GM18505 (cell line): Measurements from ENCODE around the gene ZNF385A.

Experiments
- ATAC-seq: cut with Tn5 transposase; IDR thresholded peaks from one replicate; pipeline ENCODE4 v1.9.1; 2021; ENCODE audit not compliant: unreplicated experiment
- POLR2A ChIP-seq: IDR thresholded peaks from 4 replicates; pipeline ENCODE4 v1.6.1; 2011; ENCODE audit warnings: borderline replicate concordance; ENCODE audit not compliant: insufficient read depth, insufficient read length; ENCODE audit errors: extremely low read depth

Gene ZNF385A

DNA sequence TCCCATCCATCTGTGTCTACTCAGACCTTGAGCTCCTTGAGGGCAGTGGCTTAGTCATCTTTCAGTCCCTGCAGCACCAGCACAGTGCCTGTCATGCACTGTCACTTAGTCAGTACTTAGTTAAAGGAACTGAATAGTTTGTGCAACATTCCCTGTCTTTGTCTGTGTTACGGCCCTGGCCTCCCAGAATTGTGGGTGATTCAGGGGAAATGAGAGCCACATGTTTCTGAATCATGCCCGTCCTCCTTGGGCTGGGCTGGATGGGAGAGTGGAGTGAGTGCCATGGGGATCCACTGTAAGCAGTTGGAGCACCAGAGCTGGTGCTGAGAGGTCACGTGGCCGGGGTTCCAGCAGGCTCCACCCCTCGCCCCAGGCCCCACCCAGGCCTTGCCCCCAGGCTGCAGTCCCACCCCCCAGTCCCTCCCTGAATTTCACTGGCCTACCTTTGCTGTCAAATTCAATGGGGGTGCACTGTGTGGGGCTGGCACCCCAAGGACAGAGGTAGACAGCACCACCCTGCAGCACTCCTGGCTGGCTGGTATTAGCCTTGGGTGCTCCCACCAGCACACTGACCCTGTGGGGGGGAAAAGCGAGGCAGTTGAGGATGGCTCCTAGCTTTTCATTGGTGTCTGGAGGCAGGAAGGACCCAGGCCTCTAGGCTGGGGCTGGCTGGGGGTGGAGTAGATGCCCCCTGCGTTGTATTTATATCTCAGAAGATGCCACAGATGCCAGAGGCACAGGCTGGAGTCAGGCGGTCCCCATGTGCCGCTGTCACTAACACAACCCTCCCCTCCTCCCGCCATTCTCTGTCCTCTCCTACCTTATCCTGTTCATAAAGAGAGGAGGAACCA lies 27.1 kb upstream of the ZNF385A start:
- no peak for ATAC-seq

DNA sequence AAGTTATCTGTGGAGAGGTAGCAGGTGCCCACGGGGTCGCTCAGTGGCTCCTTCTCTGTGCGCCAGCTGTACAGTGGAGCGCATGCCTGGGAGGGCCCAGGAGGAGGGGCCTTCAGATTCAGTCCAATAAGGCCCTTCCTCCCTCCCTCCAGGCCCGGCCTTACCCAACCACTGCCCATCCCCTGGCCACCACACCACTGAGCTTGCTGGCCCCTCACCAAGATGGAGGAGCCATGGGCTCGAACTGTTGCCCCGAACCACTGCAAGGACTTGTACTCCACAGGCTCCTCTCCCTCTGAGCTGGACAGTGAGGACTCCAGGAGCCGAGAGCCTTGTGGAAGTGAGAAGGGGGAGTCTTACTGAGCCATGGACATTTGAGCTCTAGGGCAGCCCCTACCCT lies 24.7 kb upstream of the ZNF385A start:
- TF ChIP-seq POLR2A, result no peak
- ATAC-seq, result no peak

More for the DNA sequence above, 27.1 kb upstream of the ZNF385A start:
- no peak for TF ChIP-seq POLR2A

DNA sequence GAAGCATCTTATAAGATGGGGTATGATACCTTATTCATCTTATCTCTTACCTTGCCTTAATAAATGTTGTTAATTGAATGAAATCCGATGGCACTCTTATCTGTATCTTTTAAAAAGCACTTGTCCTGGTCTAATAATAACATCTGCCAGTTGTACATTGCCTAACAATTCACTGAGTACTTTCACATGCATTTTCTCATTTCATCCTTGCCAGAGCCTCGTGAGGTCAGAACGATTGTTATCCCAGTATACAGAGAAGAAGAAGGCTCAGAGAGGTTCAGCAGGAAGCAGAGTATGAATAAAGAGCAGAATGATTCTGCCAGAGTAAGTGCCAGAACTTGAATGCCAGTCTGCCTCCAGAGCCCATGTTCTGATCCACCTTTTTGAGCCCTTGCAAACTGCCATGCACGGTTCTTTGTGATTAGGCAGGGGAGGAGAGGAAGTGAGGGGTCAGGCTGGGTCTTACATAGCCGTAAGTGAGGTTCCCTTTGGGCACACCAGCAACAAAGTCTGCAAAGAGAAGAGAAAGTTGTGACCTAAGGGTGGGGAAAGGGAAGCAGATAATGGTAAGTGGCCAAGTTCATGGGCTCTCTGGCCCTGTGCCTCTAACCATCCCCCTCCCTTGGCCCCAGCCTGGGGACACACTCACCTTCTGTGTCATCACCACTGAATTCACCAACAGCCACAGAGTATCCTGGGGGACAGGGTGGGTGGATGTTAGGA lies 22.8 kb upstream of the ZNF385A start:
- TF ChIP-seq POLR2A, result no peak
- no peak for ATAC-seq

DNA sequence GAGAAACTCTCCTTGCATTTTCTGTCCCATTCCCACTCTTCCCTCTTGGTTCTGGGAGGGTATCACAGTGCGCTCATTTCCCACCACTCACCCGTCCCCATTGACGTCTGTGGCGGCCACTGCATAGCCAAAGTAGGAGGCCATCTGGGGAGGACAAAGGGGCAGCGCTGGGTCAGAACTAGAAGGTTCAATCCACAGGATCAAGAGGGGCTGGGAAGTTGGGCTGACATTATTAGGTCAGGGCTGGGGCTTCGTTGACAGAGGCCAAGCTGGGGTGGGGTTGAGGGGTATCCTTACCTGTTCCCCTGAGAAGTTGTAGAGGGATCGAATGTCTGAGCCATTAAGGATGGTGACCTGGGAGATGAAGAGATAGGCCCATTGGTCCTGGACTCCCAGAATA lies 21.0 kb upstream of the ZNF385A start:
- ATAC-seq, result no peak
- TF ChIP-seq POLR2A, result no peak

DNA sequence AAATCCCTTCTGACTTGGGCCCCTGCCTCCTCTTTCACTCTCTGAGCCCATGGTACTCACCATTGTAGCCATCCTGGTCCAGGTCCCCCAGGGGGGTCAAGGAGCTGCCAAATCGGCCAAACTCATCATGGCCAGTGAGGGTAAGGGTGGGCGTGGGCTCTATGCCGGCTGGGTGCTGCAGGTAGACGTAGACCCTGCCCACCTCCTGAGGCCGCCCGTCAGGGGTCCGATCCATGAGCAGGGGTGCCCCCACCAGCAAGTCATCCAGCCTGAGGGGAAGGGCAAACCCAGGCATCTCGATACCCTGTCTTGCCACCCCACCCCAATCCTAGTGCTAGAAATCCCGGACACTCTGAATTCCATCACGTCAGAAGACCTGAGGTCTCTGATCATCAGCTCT lies 20.6 kb upstream of the ZNF385A start:
- no peak for ATAC-seq
- TF ChIP-seq POLR2A, result no peak

DNA sequence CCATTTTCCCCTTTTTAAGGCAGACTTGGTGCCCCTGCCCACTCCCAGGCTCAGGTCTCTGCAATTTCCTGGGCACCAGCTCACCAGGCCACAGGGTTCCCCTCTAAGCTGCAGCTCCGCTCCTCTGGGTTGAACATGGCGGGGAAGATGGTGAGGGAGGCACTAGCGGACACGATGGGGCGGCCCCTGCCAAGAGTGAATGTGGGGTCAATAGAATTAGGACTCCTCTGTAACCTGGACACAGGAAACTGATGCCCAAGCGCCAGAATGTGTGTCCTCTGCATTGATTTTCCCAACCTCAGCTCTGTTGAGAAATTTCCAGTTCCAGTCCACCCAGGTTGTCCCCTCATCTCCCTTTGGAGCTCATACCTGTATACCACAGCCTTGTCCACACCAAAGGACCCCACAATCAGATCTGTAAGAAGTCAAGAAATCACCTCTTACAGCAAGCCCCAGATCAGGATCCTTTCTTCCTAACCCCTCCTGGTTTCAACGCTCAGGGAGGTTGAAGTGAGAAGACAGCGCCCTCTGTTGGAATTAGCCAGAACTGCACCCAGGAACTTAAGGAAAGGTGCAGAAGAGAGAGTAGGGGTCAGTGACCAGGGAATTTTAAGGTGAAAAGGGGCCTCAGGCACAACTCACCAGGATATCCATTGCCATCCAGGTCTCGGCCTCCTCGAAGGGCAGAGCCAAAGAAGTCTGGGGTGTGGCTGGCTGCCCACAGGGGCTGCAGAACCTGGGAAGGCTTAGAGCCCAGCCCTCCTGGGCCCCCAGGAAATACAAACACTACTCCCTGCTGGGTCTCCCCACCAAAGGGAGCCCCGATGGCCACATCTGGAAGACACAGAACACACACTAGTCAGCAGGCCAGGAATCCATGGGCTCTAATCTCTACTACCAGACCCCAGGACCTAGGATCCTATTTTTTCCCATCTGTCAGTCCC lies 19.8 kb upstream of the ZNF385A start:
- no peak for ATAC-seq
- no peak for TF ChIP-seq POLR2A

DNA sequence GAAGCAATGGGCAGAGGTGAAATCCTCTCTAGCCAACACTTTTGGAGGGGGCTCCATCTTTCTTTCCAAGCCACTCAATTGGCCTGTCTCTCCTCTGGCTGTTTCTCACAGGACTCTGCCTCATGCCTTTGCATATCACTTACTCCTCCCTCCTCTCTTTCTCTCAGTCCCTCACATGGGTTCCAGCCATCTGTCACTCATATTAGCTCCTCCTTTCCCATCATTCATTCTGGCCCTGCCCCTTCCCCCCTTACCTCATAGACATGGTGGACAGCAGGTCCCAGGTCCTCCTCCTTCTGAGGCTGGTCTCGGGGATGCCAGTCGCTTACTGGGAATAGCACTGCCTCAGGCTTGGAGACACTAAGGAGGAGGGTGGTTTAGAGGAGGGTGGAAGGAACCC lies 16.6 kb upstream of the ZNF385A start:
- ATAC-seq, result no peak
- no peak for TF ChIP-seq POLR2A

DNA sequence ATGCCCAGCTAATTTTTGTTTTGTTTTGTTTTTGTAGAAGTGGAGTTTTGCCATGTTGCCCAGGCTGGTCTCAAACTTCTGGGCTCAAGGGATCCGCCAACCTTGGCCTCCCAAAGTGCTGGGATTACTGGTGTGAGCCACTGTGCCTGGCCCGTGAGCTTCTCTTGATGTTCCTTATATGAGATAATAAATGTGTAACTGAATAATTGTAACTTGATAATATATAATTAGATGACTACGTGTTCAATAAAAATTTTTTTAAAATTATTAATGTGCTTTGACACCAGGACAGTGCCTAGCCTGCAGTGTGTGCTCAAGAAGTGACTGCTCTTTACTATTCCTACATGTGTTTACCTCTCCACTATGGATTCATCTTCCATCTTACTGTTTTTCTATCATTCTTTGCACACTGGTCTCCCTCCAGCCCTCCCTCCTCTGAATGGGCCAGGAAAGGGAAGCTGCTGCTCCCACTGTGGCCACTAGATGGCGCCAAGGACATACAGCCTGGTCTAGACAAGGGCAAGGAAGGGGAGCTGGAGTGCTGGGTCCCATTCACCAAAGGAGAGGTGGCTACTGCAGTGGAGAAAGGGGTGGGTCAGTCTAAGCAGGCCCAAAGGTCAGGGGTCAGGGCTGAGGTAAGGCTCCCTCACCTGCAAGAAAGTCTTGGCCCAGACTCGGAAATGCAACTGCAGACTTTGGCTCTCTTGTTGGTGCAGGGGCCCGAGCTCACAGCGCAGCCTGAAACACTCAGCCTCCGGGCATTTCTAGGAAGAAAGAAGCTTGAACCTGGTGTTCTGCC lies 14.7 kb upstream of the ZNF385A start:
- ATAC-seq, result no peak

DNA sequence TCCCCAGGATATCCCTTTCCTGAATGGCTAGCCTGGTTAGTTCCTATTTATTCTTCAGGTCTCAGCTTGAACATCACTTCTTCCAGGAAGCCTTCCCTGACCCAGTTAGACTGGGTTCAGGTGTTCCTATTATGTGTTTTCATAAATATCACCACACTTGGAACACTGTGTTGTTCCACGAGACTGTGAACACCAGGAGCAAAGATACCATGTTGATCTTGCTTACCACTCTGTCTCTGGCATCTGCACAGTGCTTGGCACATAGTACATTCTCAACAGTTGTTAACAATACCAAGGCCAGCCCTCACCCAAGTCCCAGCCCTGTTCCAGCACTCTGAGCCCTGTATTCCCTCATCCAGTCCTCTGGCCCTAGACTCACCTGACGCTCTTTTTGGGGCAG lies 13.7 kb upstream of the ZNF385A start:
- no peak for ATAC-seq
- no peak for TF ChIP-seq POLR2A

More for the DNA sequence above, 14.7 kb upstream of the ZNF385A start:
- no peak for TF ChIP-seq POLR2A

DNA sequence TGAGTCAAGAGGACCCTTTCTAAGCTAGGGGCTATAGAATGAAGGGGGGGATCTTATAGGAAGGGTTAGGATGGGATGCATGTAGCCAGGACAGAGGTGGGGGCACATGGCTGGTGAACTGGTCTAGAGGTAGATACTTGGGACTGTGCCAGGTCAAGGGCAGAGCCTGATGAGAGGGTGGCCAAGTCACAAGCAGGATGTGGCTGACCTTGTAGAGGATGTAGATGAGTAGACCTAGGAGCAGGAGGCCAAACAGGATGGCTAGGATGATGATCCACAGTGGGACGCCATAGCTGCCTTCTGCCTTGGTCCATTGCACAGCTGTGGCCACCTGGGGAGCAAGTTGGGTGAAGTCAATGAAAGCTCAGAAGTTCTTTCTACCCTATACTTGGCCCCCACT lies 12.6 kb upstream of the ZNF385A start:
- TF ChIP-seq POLR2A, result no peak
- no peak for ATAC-seq

DNA sequence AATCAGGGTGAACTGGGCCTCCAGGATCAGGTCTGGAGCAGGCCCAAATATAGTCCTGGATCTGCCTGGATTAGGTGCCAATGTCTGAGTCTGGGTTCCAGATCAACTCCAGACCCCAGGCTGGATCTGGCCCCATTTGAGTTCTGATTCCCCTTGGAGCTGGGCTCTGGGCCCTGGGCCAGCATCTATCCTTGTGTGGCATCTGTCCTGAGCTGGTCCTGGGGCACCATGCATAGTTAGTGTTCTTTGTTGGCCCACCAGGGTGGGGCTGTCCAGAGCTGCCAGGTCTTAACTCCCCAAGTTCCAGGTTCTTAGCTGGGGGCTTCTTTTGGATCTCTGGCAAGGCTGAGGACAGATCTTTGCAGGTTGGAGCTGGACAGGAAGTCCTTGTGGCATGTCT lies 11.0 kb upstream of the ZNF385A start:
- ATAC-seq, result no peak
- no peak for TF ChIP-seq POLR2A

DNA sequence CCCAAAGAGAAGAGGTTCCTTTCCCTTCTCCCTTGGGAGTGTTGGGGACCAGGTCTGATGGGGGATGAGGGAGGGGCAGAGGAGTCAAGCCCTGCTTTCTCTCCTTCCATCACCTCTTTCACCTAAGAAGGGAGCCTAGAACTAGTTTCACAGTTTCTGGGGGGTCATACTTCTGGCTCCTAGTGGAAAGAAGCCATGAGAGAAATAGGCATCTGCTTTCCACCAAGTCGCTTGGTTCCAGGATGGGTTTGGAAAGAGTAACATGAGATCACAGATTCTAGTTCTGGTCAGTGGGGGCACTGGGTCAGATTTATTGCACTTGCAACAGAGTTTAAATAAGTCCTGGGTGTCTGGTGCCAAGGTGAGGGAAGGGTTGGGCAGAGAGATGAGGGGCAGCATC lies 10.5 kb upstream of the ZNF385A start:
- no peak for ATAC-seq
- no peak for TF ChIP-seq POLR2A
